ENCODE measurements around the gene DNAH12. TPM values are rescaled to one million over a fixed set of nuclear protein-coding genes. Genes with fewer than 3 reads are reported as not detected.

Gene DNAH12
- total RNA-seq, 1 experiment from 2014 or later, result not detected

GRCh38 chr3:57275393-57275792 lies 268.8 kb downstream of the DNAH12 start:
- Histone ChIP-seq H4K20me1 (ENCODE audit: insufficient read depth) (no peaks in the 10 kb centered on the region), H3K9me3 (ENCODE audit: control insufficient read depth in 1 of 2, insufficient read depth in 1 of 2, low read depth in 1 of 2, low read length in 2 of 2) (no peaks in the 10 kb centered on the region), H3K4me2 (ENCODE audit: low read length) (no peak overlapping the region), H3K4me1 (ENCODE audit: control insufficient read depth in 1 of 2, insufficient read depth in 2 of 2, low read length in 2 of 2) (no peaks in the 10 kb centered on the region), H3K36me3 (ENCODE audit: control insufficient read depth in 1 of 2, insufficient read depth in 2 of 2, low read length in 2 of 2) (peaks cover 0 to 7% of the 10 kb centered on the region in 2 experiments; a peak in 2 of 4 replicates), H3K9ac (ENCODE audit: low read length) (no peak overlapping the region), H3K79me2 (ENCODE audit: insufficient read depth, low read length) (no peaks in the 10 kb centered on the region), H3K27ac (ENCODE audit: low read depth, low read length) (no peak overlapping the region), H2AFZ (ENCODE audit: low read depth, low read length, poor library complexity, severe bottlenecking) (no peak overlapping the region), H3K4me3 (replicated peaks in 1 of 2; ENCODE audit: low read depth in 1 of 2, low read length in 2 of 2) (no peak overlapping the region), H3K9me2 (ENCODE audit: insufficient read depth) (no peaks in the 10 kb centered on the region), H3K27me3 (ENCODE audit: insufficient read depth, low read length) (no peaks in the 10 kb centered on the region)
- TF ChIP-seq MAX (IDR thresholded peaks at IDR 0.05), result no peak
- TF ChIP-seq EZH2phosphoT487 (IDR thresholded peaks at IDR 0.05; ENCODE audit: borderline replicate concordance), result no peak
- TF ChIP-seq POLR2A (IDR thresholded peaks at IDR 0.05; ENCODE audit: borderline replicate concordance, extremely low read depth, insufficient read depth, insufficient read length), result no peak
- no peak for TF ChIP-seq SIN3A (IDR thresholded peaks at IDR 0.05; ENCODE audit: low read depth)
- TF ChIP-seq CBX3 (IDR thresholded peaks at IDR 0.05; ENCODE audit: low read depth), result no peak
- no peak for TF ChIP-seq ATF3 (IDR thresholded peaks at IDR 0.05)
- no peak for TF ChIP-seq SP1 (IDR thresholded peaks at IDR 0.05; ENCODE audit: low read depth)
- TF ChIP-seq ZNF274 (IDR thresholded peaks at IDR 0.05; ENCODE audit: low read depth, low read length), result no peak
- TF ChIP-seq TCF7L2 (IDR thresholded peaks at IDR 0.05; ENCODE audit: borderline replicate concordance, extremely low read depth, insufficient read depth, insufficient read length), result no peak
- TF ChIP-seq, protein P1, sequence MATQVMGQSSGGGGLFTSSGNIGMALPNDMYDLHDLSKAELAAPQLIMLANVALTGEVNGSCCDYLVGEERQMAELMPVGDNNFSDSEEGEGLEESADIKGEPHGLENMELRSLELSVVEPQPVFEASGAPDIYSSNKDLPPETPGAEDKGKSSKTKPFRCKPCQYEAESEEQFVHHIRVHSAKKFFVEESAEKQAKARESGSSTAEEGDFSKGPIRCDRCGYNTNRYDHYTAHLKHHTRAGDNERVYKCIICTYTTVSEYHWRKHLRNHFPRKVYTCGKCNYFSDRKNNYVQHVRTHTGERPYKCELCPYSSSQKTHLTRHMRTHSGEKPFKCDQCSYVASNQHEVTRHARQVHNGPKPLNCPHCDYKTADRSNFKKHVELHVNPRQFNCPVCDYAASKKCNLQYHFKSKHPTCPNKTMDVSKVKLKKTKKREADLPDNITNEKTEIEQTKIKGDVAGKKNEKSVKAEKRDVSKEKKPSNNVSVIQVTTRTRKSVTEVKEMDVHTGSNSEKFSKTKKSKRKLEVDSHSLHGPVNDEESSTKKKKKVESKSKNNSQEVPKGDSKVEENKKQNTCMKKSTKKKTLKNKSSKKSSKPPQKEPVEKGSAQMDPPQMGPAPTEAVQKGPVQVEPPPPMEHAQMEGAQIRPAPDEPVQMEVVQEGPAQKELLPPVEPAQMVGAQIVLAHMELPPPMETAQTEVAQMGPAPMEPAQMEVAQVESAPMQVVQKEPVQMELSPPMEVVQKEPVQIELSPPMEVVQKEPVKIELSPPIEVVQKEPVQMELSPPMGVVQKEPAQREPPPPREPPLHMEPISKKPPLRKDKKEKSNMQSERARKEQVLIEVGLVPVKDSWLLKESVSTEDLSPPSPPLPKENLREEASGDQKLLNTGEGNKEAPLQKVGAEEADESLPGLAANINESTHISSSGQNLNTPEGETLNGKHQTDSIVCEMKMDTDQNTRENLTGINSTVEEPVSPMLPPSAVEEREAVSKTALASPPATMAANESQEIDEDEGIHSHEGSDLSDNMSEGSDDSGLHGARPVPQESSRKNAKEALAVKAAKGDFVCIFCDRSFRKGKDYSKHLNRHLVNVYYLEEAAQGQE (IDR thresholded peaks at IDR 0.05; ENCODE audit: low read depth), result no peak
- TF ChIP-seq EGR1 (IDR thresholded peaks at IDR 0.05; ENCODE audit: low read depth), result no peak
- TF ChIP-seq EZH2 (IDR thresholded peaks at IDR 0.05), result no peak
- no peak for TF ChIP-seq JUND (IDR thresholded peaks at IDR 0.05)
- TF ChIP-seq, protein P2, sequence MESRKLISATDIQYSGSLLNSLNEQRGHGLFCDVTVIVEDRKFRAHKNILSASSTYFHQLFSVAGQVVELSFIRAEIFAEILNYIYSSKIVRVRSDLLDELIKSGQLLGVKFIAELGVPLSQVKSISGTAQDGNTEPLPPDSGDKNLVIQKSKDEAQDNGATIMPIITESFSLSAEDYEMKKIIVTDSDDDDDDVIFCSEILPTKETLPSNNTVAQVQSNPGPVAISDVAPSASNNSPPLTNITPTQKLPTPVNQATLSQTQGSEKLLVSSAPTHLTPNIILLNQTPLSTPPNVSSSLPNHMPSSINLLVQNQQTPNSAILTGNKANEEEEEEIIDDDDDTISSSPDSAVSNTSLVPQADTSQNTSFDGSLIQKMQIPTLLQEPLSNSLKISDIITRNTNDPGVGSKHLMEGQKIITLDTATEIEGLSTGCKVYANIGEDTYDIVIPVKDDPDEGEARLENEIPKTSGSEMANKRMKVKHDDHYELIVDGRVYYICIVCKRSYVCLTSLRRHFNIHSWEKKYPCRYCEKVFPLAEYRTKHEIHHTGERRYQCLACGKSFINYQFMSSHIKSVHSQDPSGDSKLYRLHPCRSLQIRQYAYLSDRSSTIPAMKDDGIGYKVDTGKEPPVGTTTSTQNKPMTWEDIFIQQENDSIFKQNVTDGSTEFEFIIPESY (IDR thresholded peaks at IDR 0.05; ENCODE audit: extremely low read depth, insufficient replicate concordance, low read length), result no peak
- no peak for ATAC-seq
- CTCF ChIA-PET, result no interaction called here
- POLR2A ChIA-PET, result no interaction called here
- DNase-seq (ENCODE audit: low read depth, low spot score), result no peak
- intact Hi-C loops (cut with micrococcal nuclease), result no loop called here
- no TSS peak for BruUV-seq (replicated peaks)
- RAD21 ChIA-PET (ENCODE audit: low non-redundant PET in 1 of 2, low total read pairs in 2 of 2, uncharacterized antibody in 2 of 2, unreplicated experiment in 2 of 2), result no interaction called here

Data from HCT116 (cell line).